CD4-positive, alpha-beta T cell (primary cell): Measurements from ENCODE around the gene FERMT2. TPM values are rescaled to one million over a fixed set of nuclear protein-coding genes. Genes with fewer than 3 reads are reported as not detected.

Experiments used
- ATAC-seq: fragments of 200-7000 bp; cut with Tn5 transposase; one replicate; pipeline ENCODE4 v1.10.0; 2022; ENCODE audit warnings: mild to moderate bottlenecking; ENCODE audit not compliant: poor library complexity
- CTCF ChIA-PET: fragments of 350-600 bp; sonication (Branson Sonifier 250); formaldehyde crosslinking; loops from one replicate; lab custom pipeline; 2021; ENCODE audit warnings: antibody characterized with exemption, inconsistent platforms; lab: Charles Lee
- POLR2A ChIA-PET: fragments of 350-600 bp; sonication (Branson Sonifier 250); formaldehyde crosslinking; loops from one replicate; lab custom pipeline; 2021; ENCODE audit warnings: antibody characterized with exemption, inconsistent platforms; lab: Charles Lee
- DNase-seq, 14 experiments: peaks; one replicate each; pipeline ENCODE4 v3.0.0-alpha.2; 2013 to 2020; ENCODE audit warnings: mixed read lengths in 2 of 14
- H3K27ac ChIP-seq, 2 donors: one replicate each; pipeline versions ENCODE4 v1.5.1 to v1.7.0; 2013; ENCODE audit warnings: low read length in 2 of 2, low read depth in 1 of 2, mild to moderate bottlenecking in 1 of 2
- H3K27me3 ChIP-seq, 2 experiments: 1 replicate in 1 of 2; 2 replicates in 1 of 2; pipeline versions ENCODE4 v1.6.1 to v1.7.0; 2013; ENCODE audit warnings: low read length in 2 of 2, control low read depth in 1 of 2, mild to moderate bottlenecking in 1 of 2, moderate library complexity in 1 of 2; ENCODE audit not compliant: insufficient read depth in 2 of 2, control insufficient read depth in 1 of 2
- H3K36me3 ChIP-seq: one replicate; pipeline ENCODE4 v1.6.1; 2013; ENCODE audit warnings: low read length, control low read depth; ENCODE audit not compliant: insufficient read depth
- H3K4me1 ChIP-seq: one replicate; pipeline ENCODE4 v1.6.1; 2013; ENCODE audit warnings: low read length, control low read depth; ENCODE audit not compliant: insufficient read depth
- H3K4me3 ChIP-seq: one replicate; pipeline ENCODE4 v1.5.1; 2013; ENCODE audit warnings: mild to moderate bottlenecking, low read length, moderate library complexity
- H3K9me3 ChIP-seq, 2 experiments: 1 replicate in 1 of 2; 2 replicates in 1 of 2; pipeline versions ENCODE4 v1.6.1 to v1.7.0; 2013; ENCODE audit warnings: low read length in 2 of 2, mild to moderate bottlenecking in 2 of 2, control low read depth in 1 of 2, moderate library complexity in 1 of 2; ENCODE audit not compliant: control insufficient read depth in 1 of 2, insufficient read depth in 1 of 2
- H3K27ac Mint-ChIP-seq: one replicate; pipeline ENCODE4 v1.8.0; 2020; ENCODE audit warnings: mixed read lengths
- H3K27me3 Mint-ChIP-seq: one replicate; pipeline ENCODE4 v1.8.0; 2021; ENCODE audit warnings: mixed read lengths
- H3K36me3 Mint-ChIP-seq: one replicate; pipeline ENCODE4 v1.8.0; 2021; ENCODE audit warnings: low read depth, mixed read lengths
- H3K4me1 Mint-ChIP-seq: one replicate; pipeline ENCODE4 v1.8.0; 2021; ENCODE audit warnings: low read depth, mixed read lengths
- H3K4me3 Mint-ChIP-seq: one replicate; pipeline ENCODE4 v1.8.0; 2020; ENCODE audit warnings: mild to moderate bottlenecking, mixed read lengths
- H3K9me3 Mint-ChIP-seq: one replicate; pipeline ENCODE4 v1.8.0; 2020; ENCODE audit warnings: mixed read lengths
- intact Hi-C, 2 experiments: fragments of 100-400 bp; cut with DNase I in 1 of 2; cut with micrococcal nuclease in 1 of 2; formaldehyde crosslinking; loops; one replicate each; pipeline versions ENCODE4 v1.15.1 to v1.9.0; 2023 to 2025; cut with DNase I, micrococcal nuclease
- total RNA-seq, 174 experiments: library from RNA in 2 of 174; stranded (reverse) in 2 of 174; gene quantifications; one replicate each; pipeline ENCODE4 v1.2.3 and lab custom pipeline; 2021 to 2026
- TF ChIP-seq, protein P1 (sequence below): fragments of 200-600 bp; IDR thresholded peaks from one replicate; pipeline ENCODE4 v1.8.0; 2022; ENCODE audit warnings: antibody characterized with exemption, mild to moderate bottlenecking

FERMT2 gene
- total RNA-seq, 2 experiments from 2014 or later, result 0.44 to 0.61 TPM

GRCh38 chr14:52926953-52927352, 23.9 kb downstream of the FERMT2 start:
- Histone ChIP-seq H3K4me1 (no peaks in the 10 kb centered on the region), H3K27me3 (no peaks in the 10 kb centered on the region), H3K9me3 (no peaks in the 10 kb centered on the region), H3K27ac (no peak overlapping the region), H3K4me3 (no peak overlapping the region), H3K36me3 (no peaks in the 10 kb centered on the region)
- DNase-seq, result no peak
- no peak for ATAC-seq
- ChIA-PET CTCF (interaction anchor here (1.3 kb wide), 1 partner anchor 34 kb away, joined by 4 read pairs; no protein-coding TSS in a partner anchor), POLR2A (no interaction called here)
- Mint-ChIP-seq H3K9me3 (no peaks in the 10 kb centered on the region), H3K36me3 (no peaks in the 10 kb centered on the region), H3K27ac (no peak overlapping the region), H3K4me3 (no peak overlapping the region), H3K27me3 (peaks cover 4% of the 10 kb centered on the region), H3K4me1 (no peaks in the 10 kb centered on the region)
- intact Hi-C loops, result no loop called here
- TF ChIP-seq, protein P1, sequence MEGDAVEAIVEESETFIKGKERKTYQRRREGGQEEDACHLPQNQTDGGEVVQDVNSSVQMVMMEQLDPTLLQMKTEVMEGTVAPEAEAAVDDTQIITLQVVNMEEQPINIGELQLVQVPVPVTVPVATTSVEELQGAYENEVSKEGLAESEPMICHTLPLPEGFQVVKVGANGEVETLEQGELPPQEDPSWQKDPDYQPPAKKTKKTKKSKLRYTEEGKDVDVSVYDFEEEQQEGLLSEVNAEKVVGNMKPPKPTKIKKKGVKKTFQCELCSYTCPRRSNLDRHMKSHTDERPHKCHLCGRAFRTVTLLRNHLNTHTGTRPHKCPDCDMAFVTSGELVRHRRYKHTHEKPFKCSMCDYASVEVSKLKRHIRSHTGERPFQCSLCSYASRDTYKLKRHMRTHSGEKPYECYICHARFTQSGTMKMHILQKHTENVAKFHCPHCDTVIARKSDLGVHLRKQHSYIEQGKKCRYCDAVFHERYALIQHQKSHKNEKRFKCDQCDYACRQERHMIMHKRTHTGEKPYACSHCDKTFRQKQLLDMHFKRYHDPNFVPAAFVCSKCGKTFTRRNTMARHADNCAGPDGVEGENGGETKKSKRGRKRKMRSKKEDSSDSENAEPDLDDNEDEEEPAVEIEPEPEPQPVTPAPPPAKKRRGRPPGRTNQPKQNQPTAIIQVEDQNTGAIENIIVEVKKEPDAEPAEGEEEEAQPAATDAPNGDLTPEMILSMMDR, result no peak

DNA sequence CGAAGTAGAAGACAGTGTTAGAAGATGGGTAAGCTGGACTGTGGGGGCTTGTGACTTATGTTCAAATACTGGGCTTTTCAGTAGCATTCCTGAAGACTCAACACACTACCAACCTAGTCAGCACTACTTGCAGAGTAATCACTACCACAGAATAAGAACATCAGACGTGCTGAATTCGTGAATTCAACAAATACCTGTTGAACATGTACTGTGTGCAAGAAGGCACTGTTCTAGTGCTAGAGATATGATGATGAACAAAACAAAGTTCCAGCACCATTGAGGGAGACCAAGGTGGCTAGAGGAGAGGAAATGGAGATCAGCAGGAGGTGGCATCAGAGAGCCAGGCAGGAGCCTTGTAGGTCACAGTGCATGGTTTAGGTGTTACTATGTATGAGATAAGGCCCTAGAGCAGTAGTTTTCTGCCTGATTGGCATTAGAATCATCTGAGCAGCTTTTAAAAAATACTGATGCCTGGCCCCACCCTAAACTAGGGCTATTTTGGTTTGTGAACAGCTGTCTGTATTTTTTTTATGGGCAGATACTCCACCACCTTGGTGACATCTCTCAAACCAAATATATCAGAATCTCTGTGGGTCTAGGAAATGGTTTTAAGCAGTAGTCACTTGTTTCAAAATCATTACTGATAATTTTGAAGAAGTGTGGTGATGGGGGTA, 26.8 kb downstream of the FERMT2 start:
- H3K27ac Mint-ChIP-seq, result no peak overlapping the region
- TF ChIP-seq, protein P1, result no peak
- POLR2A ChIA-PET, result interaction anchor here (0.5 kb wide), 1 partner anchor 158 kb away, joined by 5 read pairs; no protein-coding TSS in a partner anchor
- Histone ChIP-seq H3K4me1 (peaks cover 2% of the 10 kb centered on the region), H3K9me3 (no peaks in the 10 kb centered on the region), H3K4me3 (no peak overlapping the region), H3K27ac (no peak overlapping the region), H3K36me3 (no peaks in the 10 kb centered on the region), H3K27me3 (no peaks in the 10 kb centered on the region)
- peak in 2 of 14 experiments; percentile 5 to 7 for DNase-seq
- peaks cover 7% of the 10 kb centered on the region for H3K4me1 Mint-ChIP-seq
- no peak for ATAC-seq
- no peaks in the 10 kb centered on the region for H3K9me3 Mint-ChIP-seq
- CTCF ChIA-PET, result no interaction called here
- intact Hi-C loops, result no loop called here
- no peak overlapping the region for H3K4me3 Mint-ChIP-seq
- H3K27me3 Mint-ChIP-seq, result no peaks in the 10 kb centered on the region
- no peaks in the 10 kb centered on the region for H3K36me3 Mint-ChIP-seq

DNA sequence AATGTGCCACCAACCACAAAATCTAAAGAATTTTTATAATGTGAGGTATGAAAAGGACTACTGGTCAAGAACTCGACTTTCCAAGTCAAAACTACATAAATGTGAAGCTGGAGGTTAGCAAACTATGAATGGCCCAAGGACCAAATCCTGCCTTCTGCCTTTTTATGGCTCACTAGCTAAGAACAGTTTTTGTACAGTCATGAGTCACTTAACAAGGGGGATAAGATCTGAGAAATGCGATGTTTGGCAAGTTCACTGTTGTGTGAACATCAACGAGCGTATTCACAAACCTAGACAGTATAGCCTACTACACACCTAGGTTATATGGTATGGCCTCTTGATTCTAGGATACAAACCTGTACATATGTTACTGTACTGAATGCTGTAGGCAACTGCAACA, 28.2 kb downstream of the FERMT2 start:
- no peak for ATAC-seq
- intact Hi-C loops, result no loop called here

More for the DNA sequence above, 28.2 kb downstream of the FERMT2 start:
- Mint-ChIP-seq H3K4me3 (no peak overlapping the region), H3K9me3 (no peaks in the 10 kb centered on the region), H3K27ac (no peak overlapping the region), H3K27me3 (no peaks in the 10 kb centered on the region), H3K36me3 (no peaks in the 10 kb centered on the region), H3K4me1 (peaks cover 21% of the 10 kb centered on the region)
- H3K4me3 ChIP-seq, result no peak overlapping the region
- no peaks in the 10 kb centered on the region for H3K27me3 ChIP-seq
- H3K4me1 ChIP-seq, result peaks cover 7% of the 10 kb centered on the region
- ChIA-PET POLR2A (no interaction called here), CTCF (interaction anchor here (1.7 kb wide), 1 partner anchor 39 kb away, joined by 6 read pairs; no protein-coding TSS in a partner anchor)
- H3K27ac ChIP-seq, result no peak overlapping the region
- TF ChIP-seq, protein P1, result no peak
- no peaks in the 10 kb centered on the region for H3K9me3 ChIP-seq
- DNase-seq, result no peak
- no peaks in the 10 kb centered on the region for H3K36me3 ChIP-seq
